GM23338 (cell line): Measurements from ENCODE around the gene ST6GALNAC4. TPM values are rescaled to one million over a fixed set of nuclear protein-coding genes. Genes with fewer than 3 reads are reported as not detected.

Experiments used
- ATAC-seq: fragments of 200-7000 bp; cut with Tn5 transposase; 3 replicates; pipeline ENCODE4 v1.9.1; 2020
- DNase-seq: peaks from one replicate; pipeline ENCODE4 v3.0.0-alpha.2; 2015; ENCODE audit warnings: low spot score
- H2AFZ ChIP-seq: fragments of 200-600 bp; sonication (generic); 2 replicates; pipeline ENCODE4 v1.8.0; 2016; ENCODE audit warnings: antibody characterized with exemption, mild to moderate bottlenecking, moderate library complexity
- H3F3A ChIP-seq: fragments of 200-600 bp; sonication (generic); replicated peaks from 2 replicates; pipeline ENCODE4 v1.8.0; 2017; ENCODE audit warnings: antibody characterized with exemption, mixed run types, low read depth
- H3K27ac ChIP-seq: fragments of 200-600 bp; sonication (generic); 2 replicates; pipeline ENCODE4 v1.6.1; 2016; ENCODE audit warnings: low read depth
- H3K27me3 ChIP-seq: fragments of 200-600 bp; sonication (generic); 2 replicates; pipeline ENCODE4 v1.8.0; 2016; ENCODE audit warnings: mild to moderate bottlenecking, mixed run types, moderate library complexity; ENCODE audit not compliant: insufficient read depth
- H3K36me3 ChIP-seq: fragments of 200-600 bp; sonication (generic); 2 replicates; pipeline ENCODE4 v1.8.0; 2016; ENCODE audit warnings: mild to moderate bottlenecking; ENCODE audit not compliant: insufficient read depth
- H3K4me1 ChIP-seq: fragments of 200-600 bp; sonication (generic); 2 replicates; pipeline ENCODE4 v1.8.0; 2016; ENCODE audit warnings: mild to moderate bottlenecking, moderate library complexity; ENCODE audit not compliant: insufficient read depth
- H3K4me2 ChIP-seq: fragments of 200-600 bp; sonication (generic); 2 replicates; pipeline ENCODE4 v1.7.1; 2017; ENCODE audit warnings: mixed run types
- H3K4me3 ChIP-seq: fragments of 200-600 bp; sonication (generic); 2 replicates; pipeline ENCODE4 v1.6.1; 2016; ENCODE audit warnings: mixed run types
- H3K79me2 ChIP-seq: fragments of 200-600 bp; sonication (generic); replicated peaks from 2 replicates; pipeline ENCODE4 v1.8.0; 2017; ENCODE audit warnings: mild to moderate bottlenecking; ENCODE audit not compliant: insufficient read depth
- H3K9me2 ChIP-seq: fragments of 200-600 bp; sonication (generic); 2 replicates; pipeline ENCODE4 v1.8.0; 2017; ENCODE audit not compliant: insufficient read depth
- H4K20me1 ChIP-seq: fragments of 200-600 bp; sonication (generic); replicated peaks from 2 replicates; pipeline ENCODE4 v1.8.0; 2017; ENCODE audit warnings: mild to moderate bottlenecking; ENCODE audit not compliant: insufficient read depth
- H3K27ac Mint-ChIP-seq: 2 replicates; pipeline ENCODE4 v1.8.0; 2020; ENCODE audit warnings: inconsistent platforms, mild to moderate bottlenecking, moderate library complexity, mixed read lengths
- H3K27me3 Mint-ChIP-seq: 3 replicates; pipeline ENCODE4 v1.8.0; 2022; ENCODE audit warnings: low read depth, mild to moderate bottlenecking, moderate library complexity, mixed read lengths, inconsistent platforms; ENCODE audit not compliant: insufficient read depth, poor library complexity
- H3K36me3 Mint-ChIP-seq: 3 replicates; pipeline ENCODE4 v1.8.0; 2021; ENCODE audit warnings: low read depth, mild to moderate bottlenecking, inconsistent platforms, moderate library complexity, mixed read lengths
- H3K4me1 Mint-ChIP-seq: 3 replicates; pipeline ENCODE4 v1.8.0; 2020; ENCODE audit warnings: mild to moderate bottlenecking, inconsistent platforms, mixed read lengths
- H3K4me3 Mint-ChIP-seq: 3 replicates; pipeline ENCODE4 v1.8.0; 2021; ENCODE audit warnings: moderate library complexity, mild to moderate bottlenecking, inconsistent platforms, mixed read lengths
- H3K9me3 Mint-ChIP-seq: 3 replicates; pipeline ENCODE4 v1.8.0; 2020; ENCODE audit warnings: moderate library complexity, mild to moderate bottlenecking, inconsistent platforms, mixed read lengths
- CREB1 ChIP-seq: fragments of 250-450 bp; sonication (Bioruptor Pico); IDR thresholded peaks from 2 replicates; pipeline ENCODE4 v1.5.0; 2020; ENCODE audit warnings: low read depth, mild to moderate bottlenecking, moderate library complexity
- CTCF ChIP-seq, 2 experiments: fragments of 200-600 bp in 1 of 2; sonication (generic) in 1 of 2; conservative IDR thresholded peaks; 2 replicates each; pipeline versions ENCODE4 v1.5.1 to v1.6.1; 2016 to 2017; ENCODE audit warnings: antibody characterized with exemption in 2 of 2, low read depth in 2 of 2, mild to moderate bottlenecking in 2 of 2, moderate library complexity in 1 of 2
- ETS1 ChIP-seq: IDR thresholded peaks from 2 replicates; pipeline ENCODE4 v1.6.1; 2016; ENCODE audit warnings: antibody characterized with exemption
- EZH2 ChIP-seq: fragments of 200-600 bp; sonication (generic); IDR thresholded peaks from one replicate; pipeline ENCODE4 v1.8.0; 2017; ENCODE audit warnings: antibody characterized with exemption, mild to moderate bottlenecking, low read depth; ENCODE audit not compliant: unreplicated experiment
- EZH2phosphoT487 ChIP-seq: fragments of 200-600 bp; sonication (generic); IDR thresholded peaks from one replicate; pipeline ENCODE4 v1.8.1; 2018; ENCODE audit warnings: antibody characterized with exemption; ENCODE audit not compliant: unreplicated experiment
- JUNB ChIP-seq: IDR thresholded peaks from one replicate; pipeline ENCODE4 v1.6.1; 2016; ENCODE audit warnings: antibody characterized with exemption; ENCODE audit not compliant: unreplicated experiment
- POLR2AphosphoS5 ChIP-seq: IDR thresholded peaks from 2 replicates; pipeline ENCODE4 v1.6.1; 2016; ENCODE audit warnings: antibody characterized with exemption, low read depth
- REST ChIP-seq: IDR thresholded peaks from one replicate; pipeline ENCODE4 v1.6.1; 2018; ENCODE audit warnings: antibody characterized with exemption; ENCODE audit not compliant: unreplicated experiment
- STAT1 ChIP-seq: IDR thresholded peaks from one replicate; pipeline ENCODE4 v1.6.1; 2016; ENCODE audit warnings: antibody characterized with exemption; ENCODE audit not compliant: unreplicated experiment
- ZNF114 ChIP-seq: fragments of 250-450 bp; sonication (Bioruptor Pico); IDR thresholded peaks from 2 replicates; pipeline ENCODE4 v1.5.0; 2020; ENCODE audit warnings: mild to moderate bottlenecking, moderate library complexity
- ZNF331 ChIP-seq: fragments of 250-450 bp; sonication (Bioruptor Pico); IDR thresholded peaks from 2 replicates; pipeline ENCODE4 v1.5.0; 2020; ENCODE audit warnings: low read depth, mild to moderate bottlenecking, moderate library complexity
- ZNF462 ChIP-seq: fragments of 250-450 bp; sonication (Bioruptor Pico); IDR thresholded peaks from 2 replicates; pipeline ENCODE4 v1.5.0; 2020; ENCODE audit warnings: mild to moderate bottlenecking, moderate library complexity
- polyA plus RNA-seq: library from polyadenylated mRNA; unstranded; fragments of >200 nt; fragmentation: Nextera tagmentation; extraction: Ambion mirVana; gene quantifications from 2 replicates; pipeline ENCODE4 v1.2.1, GENCODE V29; 2016
- total RNA-seq: library from RNA; depleted of rRNA; stranded (reverse); fragments of >200 nt; shearing (Covaris generic); gene quantifications from 2 replicates; pipeline ENCODE4 v1.2.3, GENCODE V29; 2014

Gene ST6GALNAC4
- total and polyA plus RNA-seq, 2 experiments from 2014 or later, result 8.1 to 35.3 TPM

GRCh38 chr9:127959841-127960409 is 43.1 kb upstream of the ST6GALNAC4 start:
- no peak for DNase-seq
- peaks cover 22% of the 10 kb centered on the region for H4K20me1 ChIP-seq
- H3K9me3 Mint-ChIP-seq, result no peaks in the 10 kb centered on the region
- peak overlapping the region; percentile 69; the same call in 1 of the 2 replicates for H3K27ac ChIP-seq
- peak overlapping the region; percentile 68; the same call in 1 of the 2 replicates for H3K27ac Mint-ChIP-seq
- peaks cover 2% of the 10 kb centered on the region; the same call in 1 of the 3 replicates for H3K36me3 Mint-ChIP-seq
- H3K9me2 ChIP-seq, result no peaks in the 10 kb centered on the region
- no peaks in the 10 kb centered on the region for H3K36me3 ChIP-seq
- H3K4me1 Mint-ChIP-seq, result peaks cover 52% of the 10 kb centered on the region
- H3K79me2 ChIP-seq, result peaks cover 96% of the 10 kb centered on the region
- no peak overlapping the region for H2AFZ ChIP-seq
- 0 out of 2 replicates have a peak, but pooled peaks cover 3% of the 10 kb centered on the region for H3F3A ChIP-seq
- peaks cover 19% of the 10 kb centered on the region for H3K4me1 ChIP-seq
- ATAC-seq, result no peak
- H3K27me3 Mint-ChIP-seq, result peaks cover 22% of the 10 kb centered on the region
- no peak overlapping the region for H3K4me3 ChIP-seq
- H3K4me3 Mint-ChIP-seq, result no peak overlapping the region
- TF ChIP-seq ZNF462 (CRISPR knock-in tag) (no peak), EZH2phosphoT487 (no peak), ZNF331 (CRISPR knock-in tag) (no peak), POLR2AphosphoS5 (no peak), REST (no peak), JUNB (no peak), EZH2 (no peak), CREB1 (no peak), CTCF (conservative IDR thresholded peaks at IDR 0.05; ENCODE audit: low read depth in 2 of 2) (no peak), STAT1 (no peak), ZNF114 (CRISPR knock-in tag) (no peak), ETS1 (no peak)
- no peak overlapping the region for H3K4me2 ChIP-seq
- H3K27me3 ChIP-seq, result no peaks in the 10 kb centered on the region
